ENCODE results near the gene INPP5F.
"Not testable (repeated sequence)": the region's sequence is repeated elsewhere in the genome, so short reads cannot be mapped to it uniquely, and the experiment has no call there.

INPP5F gene

GRCh38 chr10:119821182-119821581 lies 95.3 kb downstream of the INPP5F start:
- no peak for DNase-seq

DNA sequence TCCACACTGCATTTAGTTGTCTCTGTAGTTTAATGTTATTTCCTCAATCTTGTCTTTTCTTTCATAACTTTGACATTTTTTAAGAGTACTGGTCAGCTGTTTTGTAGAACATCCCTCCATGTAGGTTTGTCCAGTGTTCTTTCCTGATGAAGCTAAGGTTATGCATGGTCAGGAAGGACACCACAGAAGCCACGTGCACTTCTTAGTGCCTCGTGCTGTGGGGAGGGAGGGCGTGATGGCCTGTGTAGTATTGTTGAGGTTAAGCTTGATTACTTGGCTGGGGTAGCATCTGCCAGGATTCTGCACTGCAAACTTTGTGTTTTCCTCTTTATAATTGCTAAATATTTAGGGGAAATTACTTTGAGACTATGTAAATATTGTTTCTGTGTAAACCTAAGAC lies 98.4 kb downstream of the INPP5F start:
- DNase-seq = no peak

DNA sequence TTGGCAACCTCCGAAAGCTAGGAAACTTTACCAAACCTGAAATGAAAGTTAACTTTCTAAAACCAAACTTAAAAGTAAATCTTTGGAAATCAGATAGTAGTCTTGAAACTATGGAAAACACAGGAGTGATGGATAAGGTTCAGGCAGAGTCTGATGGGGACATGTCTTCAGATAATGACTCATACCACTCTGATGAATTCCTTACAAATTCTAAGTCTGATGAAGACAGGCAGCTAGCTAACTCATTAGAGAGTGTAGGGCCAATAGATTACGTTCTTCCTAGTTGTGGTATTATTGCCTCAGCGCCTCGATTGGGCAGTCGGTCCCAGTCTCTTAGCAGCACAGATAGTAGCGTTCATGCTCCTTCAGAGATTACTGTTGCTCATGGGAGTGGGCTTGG lies 100.9 kb downstream of the INPP5F start:
- DNase-seq = no peak

GRCh38 chr10:119827430-119827829 lies 101.6 kb downstream of the INPP5F start:
- DNase-seq = no peak

- DNase-seq = no peak
These were observed 103.6 kb downstream of the INPP5F start for GRCh38 chr10:119829429-119829828.

- no peak for DNase-seq
These were observed 105.0 kb downstream of the INPP5F start for GRCh38 chr10:119830851-119831250.

DNA sequence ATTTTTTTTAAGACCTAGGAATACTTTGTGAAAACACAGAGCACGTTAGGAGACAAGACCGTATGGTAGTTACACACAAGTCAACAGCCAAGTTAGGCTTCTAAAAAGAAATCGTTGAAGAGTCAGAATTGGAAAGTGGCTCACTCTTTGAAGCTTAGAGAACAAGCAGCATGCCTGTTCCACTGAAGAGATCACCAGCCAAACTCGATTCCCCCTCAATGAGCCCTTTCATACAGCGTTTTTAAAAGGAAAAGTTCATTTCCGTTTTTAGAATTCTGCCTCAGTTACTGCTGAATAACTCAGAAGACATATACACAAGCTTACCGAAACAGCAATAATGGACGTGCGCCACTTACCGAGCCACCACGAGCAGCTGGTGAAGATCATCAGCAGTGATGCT lies 105.8 kb downstream of the INPP5F start:
- DNase-seq = no peak

DNA sequence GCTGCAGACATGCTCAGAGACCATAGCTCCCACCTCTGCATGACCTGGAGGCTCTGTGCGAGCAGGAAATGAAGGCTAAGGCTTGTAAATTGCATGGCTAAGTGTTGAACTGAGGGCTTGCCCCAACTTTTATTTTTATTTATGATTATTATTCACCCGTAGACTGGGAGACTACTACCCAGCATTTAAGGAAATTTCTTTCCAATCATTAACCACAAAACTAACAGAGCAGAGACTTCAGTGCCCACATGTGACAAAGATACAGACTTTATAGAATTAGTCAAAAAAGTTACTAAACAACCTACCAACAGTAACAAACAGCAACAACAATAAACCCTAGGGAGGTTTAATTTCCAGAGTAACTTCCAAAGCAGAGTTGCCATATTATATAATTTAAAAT lies 107.1 kb downstream of the INPP5F start:
- DNase-seq = no peak

DNA sequence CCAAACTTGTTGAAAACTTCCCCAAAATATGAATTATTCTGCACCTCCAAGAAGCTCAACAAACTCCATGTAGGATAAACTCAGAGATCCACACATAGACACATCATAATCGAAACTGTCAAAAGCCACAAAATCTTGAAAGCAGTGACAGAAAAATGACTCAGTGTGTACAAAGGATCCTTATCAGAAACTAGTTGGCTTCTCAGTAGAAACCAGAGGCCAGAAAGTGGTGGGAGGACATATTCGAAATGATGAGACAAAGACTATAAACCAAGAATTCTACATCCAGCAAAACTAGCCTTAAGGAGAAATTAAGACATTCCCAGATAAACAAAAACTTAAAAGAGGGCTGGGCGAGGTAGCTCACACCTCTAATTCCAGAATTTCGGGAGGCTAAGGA lies 108.3 kb downstream of the INPP5F start:
- DNase-seq = no peak

GRCh38 chr10:119845656-119846055 lies 119.8 kb downstream of the INPP5F start:
- no peak for DNase-seq

GRCh38 chr10:119849031-119849789 lies 123.4 kb downstream of the INPP5F start:
- no peak for DNase-seq

GRCh38 chr10:119849944-119850343 lies 124.1 kb downstream of the INPP5F start:
- DNase-seq = no peak

DNA sequence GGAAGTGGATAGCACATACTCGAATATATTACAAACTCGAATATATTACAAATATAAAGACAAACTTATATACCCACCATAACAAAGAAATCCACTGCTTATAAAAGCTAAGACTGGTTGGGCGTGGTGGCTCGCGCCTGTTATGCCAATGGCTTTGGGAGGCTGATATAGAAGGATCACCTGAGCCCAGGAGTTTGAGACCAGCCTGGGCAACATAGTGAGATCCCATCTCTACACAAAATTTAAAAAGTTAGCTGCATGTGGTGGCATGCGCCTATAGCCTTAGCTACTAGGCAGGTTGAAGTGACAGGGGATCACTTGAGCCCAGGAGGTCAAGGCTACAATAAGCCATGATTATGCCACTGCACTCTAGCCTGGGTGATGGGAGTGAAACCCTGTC lies 126.4 kb downstream of the INPP5F start:
- DNase-seq = no peak

- no peak for DNase-seq
These were observed 127.0 kb downstream of the INPP5F start for GRCh38 chr10:119852822-119853221.

GRCh38 chr10:119853574-119853973 lies 127.7 kb downstream of the INPP5F start:
- no peak for DNase-seq

DNA sequence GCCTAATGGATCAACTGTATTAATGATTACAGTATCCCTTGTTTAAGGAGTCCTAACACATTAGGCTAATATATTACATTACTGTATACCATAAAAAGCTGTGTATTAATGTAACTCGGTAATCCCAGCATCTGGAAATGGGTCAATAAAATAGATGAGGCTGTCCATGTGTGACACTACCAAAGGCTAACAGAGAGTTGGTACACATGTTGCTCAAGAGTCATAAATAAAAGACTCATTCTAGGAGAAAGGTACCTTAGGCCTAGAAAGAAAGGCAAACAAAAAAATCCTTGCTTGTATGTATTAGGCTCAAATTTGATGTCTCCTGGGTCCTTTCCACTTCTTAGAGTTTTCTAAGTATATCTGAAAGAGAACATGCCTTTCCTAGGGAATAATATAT lies 132.2 kb downstream of the INPP5F start:
- DNase-seq = no peak

DNA sequence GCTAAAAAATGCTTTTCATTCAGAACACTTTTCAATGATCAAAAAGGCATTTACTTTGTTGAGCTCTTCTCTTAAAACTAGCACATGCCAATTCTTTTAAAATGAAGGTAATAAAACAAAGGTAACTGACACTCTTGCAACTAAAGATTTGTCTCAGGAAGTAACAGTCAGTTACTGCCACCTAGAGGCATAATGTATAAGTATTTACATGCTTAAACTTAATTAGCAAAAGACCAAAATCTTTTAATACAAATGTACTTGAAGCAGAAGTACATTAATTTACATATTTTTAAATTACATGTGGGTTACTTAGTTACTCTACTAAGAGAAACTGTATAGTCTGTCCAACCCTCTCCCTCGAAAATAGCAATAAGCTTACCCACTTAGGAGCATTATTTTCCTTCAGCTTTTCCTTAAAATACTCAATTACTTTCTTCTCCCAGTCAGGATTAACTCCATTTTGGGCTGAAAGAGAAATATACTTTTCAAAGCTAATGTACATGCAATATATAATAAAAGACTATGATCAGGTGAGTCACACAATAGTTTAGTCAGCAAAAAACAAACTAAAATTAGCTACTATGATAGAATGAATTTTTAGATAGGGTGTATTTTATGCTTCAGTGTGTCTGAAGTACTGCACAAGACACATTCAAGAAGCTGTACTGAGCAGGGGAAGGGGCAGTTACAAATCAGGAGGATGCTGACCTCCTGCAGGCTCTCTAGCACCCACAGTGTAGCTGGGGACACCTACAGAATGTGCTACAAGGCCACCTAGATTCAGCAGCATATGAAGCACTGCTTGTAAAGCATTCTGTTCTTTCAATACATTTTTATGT lies 133.8 kb downstream of the INPP5F start:
- DNase-seq = peak; percentile 62

- DNase-seq = no peak
These were observed 135.2 kb downstream of the INPP5F start for GRCh38 chr10:119860866-119861607.

GRCh38 chr10:119862524-119862923 lies 136.7 kb downstream of the INPP5F start:
- no peak for DNase-seq

DNA sequence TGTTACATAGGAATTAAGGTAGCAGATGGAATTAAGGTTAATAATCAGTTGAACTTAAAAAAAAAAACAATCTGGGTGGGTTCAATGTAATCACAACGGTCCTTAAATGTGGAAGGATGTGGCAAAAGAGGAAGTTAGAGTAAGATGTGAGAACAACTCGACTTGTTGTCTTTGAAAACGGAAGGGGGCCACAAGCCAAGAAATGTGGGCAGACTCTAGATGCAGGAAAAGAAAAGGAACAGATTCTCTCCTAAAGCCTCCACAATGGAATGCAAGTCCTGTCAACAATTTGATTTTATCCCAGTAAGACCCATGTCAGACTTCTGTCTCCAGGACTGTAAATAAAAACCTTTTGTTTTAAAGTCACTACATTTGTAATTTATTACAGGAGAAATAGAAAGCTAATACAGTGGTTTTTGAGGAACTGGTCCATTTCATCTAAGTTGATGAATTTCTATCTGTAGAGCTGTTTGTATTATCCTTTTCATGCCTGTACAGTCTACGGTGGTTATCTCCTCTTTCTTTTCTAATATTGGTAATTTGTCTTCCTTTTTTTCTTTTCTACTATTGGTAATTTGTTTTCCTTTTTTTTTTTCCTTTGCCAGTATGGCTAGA lies 138.2 kb downstream of the INPP5F start:
- DNase-seq = no peak

- no peak for DNase-seq
These were observed 139.9 kb downstream of the INPP5F start for GRCh38 chr10:119865699-119866240.

DNA sequence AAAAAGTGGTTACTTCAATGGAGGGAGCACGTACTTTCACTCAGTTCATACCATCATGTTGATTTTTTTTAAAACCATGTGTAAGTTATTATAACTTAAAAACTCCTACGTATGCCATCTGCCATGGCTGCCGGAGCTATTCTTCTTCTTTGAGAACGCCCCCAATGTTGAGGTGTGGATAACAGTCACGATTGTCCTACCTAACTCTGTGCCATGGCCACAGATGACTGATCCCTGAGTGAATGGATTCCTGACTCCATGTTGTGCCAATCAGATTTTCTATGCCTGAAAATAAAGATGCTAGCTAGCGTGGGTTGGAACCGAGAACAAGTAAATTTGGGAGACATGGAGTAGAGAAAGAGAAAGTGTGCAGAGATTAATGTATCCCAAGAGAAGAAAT lies 141.5 kb downstream of the INPP5F start:
- DNase-seq = no peak

DNA sequence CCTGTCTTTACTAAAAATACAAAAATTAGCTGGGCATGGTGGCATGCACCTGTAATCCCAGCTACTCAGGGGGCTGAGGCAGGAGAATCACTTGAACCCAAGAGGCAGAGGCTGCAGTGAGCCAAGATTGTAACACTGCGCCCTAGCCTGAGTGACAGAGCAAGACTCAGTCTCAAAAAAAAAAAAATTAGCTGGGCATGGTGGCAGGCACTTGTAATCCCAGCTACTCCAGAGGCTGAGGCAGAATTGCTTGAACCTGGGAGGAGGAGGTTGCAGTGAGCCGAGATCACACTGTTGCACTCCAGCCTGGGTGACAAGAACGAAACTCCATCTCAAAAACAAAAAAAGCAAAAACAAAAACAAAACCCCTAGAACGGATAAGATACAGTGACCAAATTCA lies 143.5 kb downstream of the INPP5F start:
- DNase-seq = not testable (repeated sequence)
